GM21717 (cell line): ENCODE data around the gene BACE1-AS.

Source experiments
- ATAC-seq: cut with Tn5 transposase; IDR thresholded peaks from one replicate; pipeline ENCODE4 v1.9.1; 2021; ENCODE audit warnings: mild to moderate bottlenecking, moderate library complexity; ENCODE audit not compliant: unreplicated experiment

BACE1-AS gene

DNA sequence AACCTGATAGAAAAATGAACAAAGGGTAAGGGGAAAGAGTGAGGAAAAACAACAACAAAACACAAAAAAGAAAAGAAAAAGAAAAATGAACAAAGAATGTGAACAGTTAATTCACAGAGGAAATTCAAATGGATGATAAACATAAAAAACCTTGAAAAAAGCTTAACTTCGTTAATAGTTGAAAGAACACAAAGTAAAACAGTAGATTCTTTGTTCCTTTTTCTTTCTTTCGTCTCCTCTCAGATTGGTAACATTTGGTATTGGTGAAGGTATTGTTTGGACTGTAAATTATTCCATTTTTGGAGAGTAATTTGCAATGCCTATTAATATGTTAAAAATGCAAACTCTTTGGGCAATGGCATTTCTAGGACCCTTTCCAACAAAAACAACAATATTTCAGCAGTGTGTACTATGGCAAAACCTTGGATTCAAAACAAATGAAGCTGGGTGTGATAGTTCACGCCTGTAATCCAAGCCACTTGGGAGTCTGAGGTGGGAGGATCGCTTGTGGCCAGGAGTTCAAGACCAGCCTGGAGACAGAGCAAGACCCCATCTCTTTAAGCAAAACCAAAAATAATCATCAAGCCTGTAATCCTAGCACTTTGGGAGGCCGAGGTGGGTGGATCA, 28.2 kb downstream of the BACE1-AS start:
- ATAC-seq: no peak

GRCh38 chr11:117327255-117327566, 36.1 kb downstream of the BACE1-AS start:
- peak; percentile 1 for ATAC-seq

GRCh38 chr11:117327567-117328374, 36.6 kb downstream of the BACE1-AS start, which contains the start of gene CEP164:
Gene CEP164, plus strand, starts transcription at chr11:117327854. Its CDS starts 10,733 bp downstream, at chr11:117338587.
- ATAC-seq: peak; percentile 92

DNA sequence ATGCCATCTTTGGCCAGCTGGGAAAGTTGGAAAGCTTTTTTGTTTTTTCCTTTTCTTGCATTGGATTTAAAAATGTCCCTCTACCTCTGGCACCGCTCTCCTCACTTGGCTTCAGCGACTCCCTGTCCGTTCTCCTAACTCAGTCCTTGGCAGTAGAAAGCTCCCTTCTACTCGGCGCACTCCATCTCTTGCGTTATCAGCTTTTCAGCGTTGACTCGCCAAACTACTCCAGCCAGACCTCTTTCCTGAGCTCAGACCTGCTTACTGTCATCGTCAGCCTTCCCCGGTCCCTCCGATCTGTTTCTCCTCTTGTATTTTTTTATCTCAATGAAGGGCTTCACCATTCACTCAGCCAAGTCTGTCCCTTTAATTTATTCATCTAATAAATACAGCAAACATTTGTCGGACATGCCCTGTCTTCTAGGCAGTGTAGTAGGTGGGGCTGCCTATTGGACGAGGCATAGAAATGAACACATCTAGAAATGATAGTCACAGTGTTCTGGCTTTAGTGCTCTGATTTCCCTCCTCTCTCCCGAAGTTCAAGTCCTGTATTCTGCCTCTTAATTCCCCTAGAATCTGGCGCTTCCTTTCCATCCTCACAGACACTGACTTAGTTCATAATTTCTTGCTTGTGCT, 37.3 kb downstream of the BACE1-AS start:
- ATAC-seq: peak; percentile 17

- no peak for ATAC-seq
These were observed 41.7 kb downstream of the BACE1-AS start for GRCh38 chr11:117332843-117333242.

DNA sequence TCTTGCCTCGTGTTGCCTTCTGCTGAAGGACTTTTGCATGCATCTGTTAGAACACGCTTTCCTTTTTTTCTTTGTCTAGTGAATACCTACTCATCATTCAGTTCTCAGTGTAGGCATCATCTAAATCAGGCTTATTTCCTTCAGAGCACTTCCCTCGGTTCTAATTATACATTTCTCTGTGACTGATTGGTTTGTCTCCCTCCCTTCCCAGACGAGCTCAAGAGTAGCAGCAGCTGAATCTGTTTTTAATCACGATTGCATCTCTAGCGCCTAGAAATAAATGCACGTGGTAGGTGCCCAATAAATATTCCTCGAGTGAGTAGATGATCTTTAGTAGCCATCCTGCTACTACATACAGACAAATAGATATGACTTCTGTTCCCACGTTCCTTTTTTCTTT, 42.8 kb downstream of the BACE1-AS start:
- no peak for ATAC-seq

GRCh38 chr11:117334896-117335295, 43.8 kb downstream of the BACE1-AS start:
- ATAC-seq: no peak

- no peak for ATAC-seq
These were observed 44.3 kb downstream of the BACE1-AS start for GRCh38 chr11:117335399-117335798.

DNA sequence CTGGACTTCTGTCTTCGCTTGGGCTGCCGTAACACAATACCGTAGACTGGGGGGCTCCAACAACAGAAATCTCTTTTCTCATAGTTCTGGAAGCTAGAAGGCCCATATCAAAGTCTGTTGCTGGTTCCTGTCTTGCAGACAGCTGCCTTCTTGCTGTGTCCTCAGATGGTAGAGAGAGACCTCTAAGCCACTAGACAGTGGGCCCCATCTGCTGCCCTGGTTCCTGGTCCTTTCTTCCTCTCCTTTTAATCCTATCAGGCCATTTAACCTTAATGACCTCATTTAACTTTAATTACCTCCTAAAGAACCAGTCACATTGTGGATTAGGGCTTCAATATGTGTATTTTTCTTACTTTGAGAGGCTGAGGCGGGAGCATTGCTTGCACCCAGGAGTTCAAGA, 45.9 kb downstream of the BACE1-AS start:
- no peak for ATAC-seq
